Esophagus squamous epithelium (tissue), 4 donors: ENCODE measurements around the gene HES5.

Experiments used
- CTCF ChIP-seq, 6 experiments: fragments of 450-650 bp in 4 of 6; fragments of 200-600 bp in 2 of 6; sonication (generic) in 2 of 6; IDR thresholded peaks; one replicate each; pipeline ENCODE4 v1.5.1; 2016 to 2019; ENCODE audit warnings: antibody characterized with exemption in 6 of 6, mild to moderate bottlenecking in 4 of 6, moderate library complexity in 4 of 6
- POLR2A ChIP-seq, 4 donors: fragments of 450-650 bp; IDR thresholded peaks; one replicate each; pipeline ENCODE4 v1.6.1; 2017; ENCODE audit warnings: antibody characterized with exemption in 4 of 4, mild to moderate bottlenecking in 4 of 4, moderate library complexity in 3 of 4

GRCh38 chr1:2547210-2548067, 17.4 kb upstream of the HES5 start:
- TF ChIP-seq POLR2A (IDR thresholded peaks at IDR 0.05), result no peak
- TF ChIP-seq CTCF (IDR thresholded peaks at IDR 0.05), result no peak
